NCI-H1417 treated with DMSO at 0.1 percent for 48 hours (cell line): ENCODE data around the gene SOS1.
"Not testable (repeated sequence)": the region's sequence is repeated elsewhere in the genome, so short reads cannot be mapped to it uniquely, and the experiment has no call there.

ENCODE experiments used
- DNase-seq: peaks from one replicate; lab custom pipeline; 2025; lab: John Stamatoyannopoulos, UW

The SOS1 gene

DNA sequence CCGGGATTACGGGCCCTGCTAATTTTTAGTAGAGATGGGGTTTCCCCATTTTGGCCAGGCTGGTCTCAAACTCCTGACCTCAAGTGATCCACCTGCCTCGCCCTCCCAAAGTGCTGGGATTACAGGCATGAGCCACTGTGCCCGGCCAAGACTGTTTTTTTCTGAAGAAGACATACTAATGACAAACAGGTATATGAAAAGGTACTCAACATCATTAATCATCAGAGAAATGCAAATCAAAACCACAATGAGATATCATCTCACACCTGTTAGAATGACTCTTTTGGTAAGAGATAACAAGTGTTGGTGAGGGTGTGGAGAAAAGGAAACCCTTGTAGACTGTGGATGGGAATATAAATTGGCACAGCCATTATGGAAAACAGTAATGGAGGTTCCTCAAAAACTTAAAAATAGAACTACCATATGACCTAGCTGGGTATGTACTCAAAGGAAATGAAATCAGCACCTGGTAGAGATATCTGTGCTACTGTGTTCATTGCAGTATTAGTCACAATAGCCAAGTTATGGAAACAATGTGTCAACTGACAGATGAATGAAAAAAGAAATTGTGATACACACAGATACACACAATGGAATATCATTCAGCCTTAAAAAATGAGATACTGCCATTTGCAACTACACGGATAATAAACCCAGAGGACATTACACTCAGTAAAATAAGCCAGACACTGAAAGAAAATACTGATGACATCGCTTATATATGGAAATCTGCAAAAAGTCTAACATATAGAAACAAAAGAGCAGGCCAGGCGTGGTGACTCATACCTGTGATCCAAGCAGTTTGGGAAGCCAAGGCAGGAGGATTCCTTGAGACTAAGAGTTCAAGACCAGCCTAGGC lies 20.8 kb downstream of the SOS1 start:
- no peak for DNase-seq

DNA sequence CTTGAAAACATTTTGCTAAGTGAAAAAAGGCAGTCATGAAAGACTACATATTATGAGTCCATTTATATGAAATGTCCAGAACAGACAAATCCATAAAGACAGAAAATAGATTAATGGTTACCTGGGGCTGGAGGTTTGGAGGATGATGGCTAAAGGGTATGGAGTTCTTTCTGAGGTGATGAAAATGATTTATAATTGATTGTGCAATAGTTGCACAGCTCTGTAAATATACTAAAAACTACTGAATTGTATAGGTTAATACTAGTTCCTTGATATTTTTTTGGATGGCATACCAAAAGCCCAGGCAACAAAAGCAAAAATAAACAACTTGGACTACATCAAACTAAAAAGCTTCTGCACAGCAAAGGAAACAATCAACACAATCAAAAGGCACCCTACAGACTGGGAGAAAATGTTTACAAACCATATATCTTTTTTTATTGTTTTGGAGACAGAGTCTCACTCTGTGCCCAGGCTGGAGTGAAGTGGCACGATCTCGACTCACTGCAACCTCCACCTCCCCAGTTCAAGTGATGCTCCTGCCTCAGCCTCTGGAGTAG lies 21.5 kb downstream of the SOS1 start:
- no peak for DNase-seq

GRCh38 chr2:39095624-39096023 lies 25.2 kb downstream of the SOS1 start:
- no peak for DNase-seq

GRCh38 chr2:39094717-39095363 lies 26.0 kb downstream of the SOS1 start:
- no peak for DNase-seq

- DNase-seq, result no peak
These were observed 27.5 kb downstream of the SOS1 start for GRCh38 chr2:39093218-39093898.

- no peak for DNase-seq
These were observed 29.3 kb downstream of the SOS1 start for GRCh38 chr2:39091543-39091942.

- no peak for DNase-seq
These were observed 29.8 kb downstream of the SOS1 start for GRCh38 chr2:39091063-39091462.

GRCh38 chr2:39080152-39080551 lies 40.7 kb downstream of the SOS1 start:
- no peak for DNase-seq

DNA sequence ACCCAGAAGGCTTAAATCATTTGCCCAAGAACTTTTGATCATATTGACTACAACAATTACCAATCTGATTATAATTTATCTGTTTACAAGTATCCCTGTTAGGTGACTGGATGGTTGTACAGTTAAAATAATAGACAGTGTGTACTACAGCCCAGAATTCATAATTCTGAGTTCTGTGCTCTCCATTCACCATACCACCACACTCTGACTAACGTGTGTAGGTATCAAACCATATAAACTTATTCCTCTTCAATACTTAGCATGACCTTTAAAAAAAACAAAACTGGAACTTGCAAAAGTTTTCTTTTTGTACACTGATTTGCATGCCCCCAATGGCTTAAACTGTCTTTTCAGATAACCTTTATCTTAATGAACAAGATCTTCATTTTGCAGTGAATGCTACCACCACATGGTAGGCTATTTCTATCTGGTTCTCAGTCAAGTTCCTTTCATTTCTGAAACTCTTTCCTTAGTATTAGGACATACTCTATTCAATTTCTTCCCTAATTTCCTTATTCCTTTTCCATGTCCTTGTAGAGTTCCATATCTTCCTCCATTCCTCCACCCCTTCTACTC lies 50.9 kb downstream of the SOS1 start:
- no peak for DNase-seq

DNA sequence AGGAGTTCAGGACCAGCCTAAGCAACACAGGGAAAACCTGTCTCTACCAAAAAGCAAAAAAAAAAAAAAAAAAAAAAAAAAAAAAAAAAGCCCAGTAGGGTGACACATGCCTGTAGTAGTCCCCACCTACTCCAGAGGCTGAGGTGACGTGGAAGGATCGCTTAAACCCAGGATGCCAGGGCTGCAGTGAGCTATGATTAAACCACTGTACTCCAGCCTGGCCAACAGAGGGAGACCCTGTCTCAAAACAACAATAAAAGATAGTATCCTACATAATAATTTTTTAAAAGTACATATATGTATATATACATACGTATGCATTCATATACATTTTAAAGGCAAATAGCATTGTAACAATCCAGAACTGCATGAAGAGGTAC lies 51.7 kb downstream of the SOS1 start:
- DNase-seq, result no peak

DNA sequence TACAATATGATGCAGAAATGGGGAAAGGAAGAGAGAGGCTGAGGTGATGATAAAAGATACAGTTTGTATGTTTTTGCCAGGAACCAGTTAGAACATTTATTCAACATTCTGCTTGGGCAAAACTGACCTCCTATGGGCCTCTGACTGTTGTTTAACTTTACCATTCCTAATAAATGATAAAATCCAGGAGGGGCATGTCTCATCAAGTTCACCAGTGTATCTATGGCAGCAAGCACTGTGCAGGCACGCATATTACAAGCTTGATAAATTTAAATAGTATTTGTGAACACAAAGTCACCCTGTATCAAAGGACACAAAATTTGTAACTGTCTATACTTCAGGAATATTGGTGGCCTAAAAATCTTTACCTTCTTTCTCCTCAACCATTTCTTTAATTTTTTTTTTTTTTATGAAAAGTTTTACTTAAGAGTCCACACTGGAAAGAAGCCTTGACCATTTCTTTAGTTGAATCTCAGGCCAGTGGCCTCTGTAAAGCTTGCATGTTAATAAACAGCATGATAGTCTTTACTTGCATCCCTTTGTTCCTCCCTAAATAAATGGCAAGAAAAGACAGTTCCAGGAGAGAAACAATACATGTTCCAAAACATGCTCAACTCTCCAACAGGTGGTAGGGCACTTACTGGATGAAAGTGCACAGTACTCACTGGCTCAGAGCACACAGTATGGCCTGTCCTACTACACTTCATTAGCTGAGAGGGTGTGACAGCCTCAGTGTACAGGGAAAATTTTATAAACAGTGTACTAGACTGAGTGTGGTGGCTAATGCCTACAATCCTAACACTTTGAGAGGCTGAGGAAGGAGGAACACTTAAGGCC lies 52.3 kb downstream of the SOS1 start:
- no peak for DNase-seq

- no peak for DNase-seq
These were observed 55.2 kb downstream of the SOS1 start for GRCh38 chr2:39065616-39066015.

GRCh38 chr2:39062320-39062719 lies 58.5 kb downstream of the SOS1 start:
- no peak for DNase-seq

DNA sequence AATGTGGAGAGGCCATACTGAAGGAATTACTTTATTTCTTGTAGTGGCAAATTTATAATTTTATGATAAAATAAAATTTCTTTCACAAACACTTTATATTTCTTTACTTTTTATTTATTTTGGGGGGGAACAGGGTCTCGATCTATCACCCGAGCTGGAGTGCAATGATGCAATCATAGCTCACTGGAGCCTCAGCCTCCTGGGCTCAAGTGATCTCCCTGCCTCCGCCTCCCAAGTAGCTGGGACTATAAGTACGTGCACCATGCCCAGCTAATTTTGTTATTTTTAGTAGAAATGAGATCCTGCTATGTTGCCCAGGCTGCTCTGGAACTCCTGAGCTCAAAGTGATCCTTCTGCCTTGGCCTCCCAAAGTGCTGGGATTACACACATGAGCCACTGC lies 59.6 kb downstream of the SOS1 start:
- no peak for DNase-seq

DNA sequence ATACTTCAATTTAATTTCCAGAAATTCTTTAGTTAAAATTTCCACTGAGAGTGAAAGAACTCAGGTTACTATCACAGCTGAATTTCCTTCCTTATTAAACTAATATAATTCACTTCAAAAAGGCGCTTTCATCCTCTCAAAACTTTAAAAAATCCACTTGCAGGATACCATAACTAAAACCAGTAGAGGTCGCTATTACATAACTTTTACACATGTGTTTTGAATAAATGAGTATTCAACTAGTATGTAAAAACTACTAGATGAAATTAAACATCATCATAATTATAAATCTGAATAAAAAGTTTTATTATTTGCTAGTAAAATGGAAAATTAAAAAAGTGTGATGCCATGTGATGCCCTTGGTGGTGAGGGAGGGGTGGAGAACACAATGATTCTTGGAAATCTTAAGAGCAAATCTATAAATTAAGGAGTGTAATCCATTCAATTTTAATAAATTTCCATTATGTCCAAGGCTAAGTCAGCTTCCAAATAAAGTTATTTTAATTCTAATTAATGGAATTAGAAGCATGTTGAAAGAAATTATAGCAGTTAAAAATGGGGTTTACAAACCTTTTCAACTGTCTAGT lies 61.4 kb downstream of the SOS1 start:
- peak; percentile 49 for DNase-seq

GRCh38 chr2:39058101-39058500 lies 62.8 kb downstream of the SOS1 start:
- DNase-seq, result no peak

DNA sequence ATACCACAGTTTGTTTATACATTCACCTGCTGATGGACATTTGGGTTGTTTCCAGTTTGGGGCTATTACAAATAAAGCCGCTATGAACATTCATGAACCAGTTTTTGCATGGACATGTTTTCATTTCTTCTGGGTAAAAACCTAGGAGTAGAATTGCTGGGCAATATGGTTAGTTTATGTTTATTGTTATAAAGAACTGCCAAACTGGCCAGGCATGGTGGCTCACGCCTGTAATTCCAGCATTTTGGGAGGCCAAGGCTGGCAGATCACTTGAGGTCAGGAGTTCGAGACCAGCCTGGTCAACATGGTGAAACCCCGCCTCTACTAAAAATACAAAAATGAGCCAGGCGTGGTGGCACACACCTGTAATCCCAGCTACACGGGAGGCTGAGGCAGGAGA lies 68.2 kb downstream of the SOS1 start:
- DNase-seq, result not testable (repeated sequence)

DNA sequence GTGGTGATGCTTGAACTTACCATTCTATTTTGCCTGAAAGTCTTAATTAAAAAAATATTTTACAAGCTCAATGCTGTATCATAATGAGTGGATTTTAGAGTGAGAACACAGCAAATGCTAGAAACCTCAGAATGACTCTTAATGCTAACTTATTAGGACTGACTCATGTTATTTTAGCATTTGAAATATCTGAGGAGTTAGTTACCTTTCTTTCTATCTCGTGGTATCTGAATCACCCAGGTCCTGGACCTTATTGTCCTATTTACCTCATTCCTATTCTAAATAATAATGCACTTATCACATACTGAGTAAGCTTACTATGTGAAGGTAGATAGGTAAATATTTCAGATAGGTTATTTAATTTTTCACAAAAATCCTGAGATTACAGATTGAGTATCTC lies 70.7 kb downstream of the SOS1 start:
- no peak for DNase-seq

- no peak for DNase-seq
These were observed 81.8 kb downstream of the SOS1 start for GRCh38 chr2:39039072-39039471.

DNA sequence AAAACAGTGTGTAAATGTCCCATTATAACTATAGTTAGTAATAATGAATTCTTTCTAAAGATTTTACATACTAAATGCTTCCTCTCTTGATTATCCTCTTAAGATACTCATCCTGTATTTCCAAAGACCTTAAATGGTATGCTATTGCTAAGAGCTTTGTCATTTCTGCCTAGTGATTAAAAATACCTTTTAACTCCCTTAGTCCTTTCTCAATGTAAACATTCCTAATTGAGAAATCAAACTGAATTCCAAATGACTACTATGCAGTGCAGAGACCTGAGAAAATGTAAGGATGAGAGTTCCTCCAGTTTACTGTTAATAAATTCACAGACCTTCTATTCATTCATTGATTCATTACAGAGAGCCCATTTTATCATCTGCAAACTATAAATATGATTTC lies 86.9 kb downstream of the SOS1 start:
- DNase-seq, result no peak

GRCh38 chr2:39027421-39027820 lies 93.4 kb downstream of the SOS1 start:
- DNase-seq, result no peak
